Sigmoid colon (tissue), 7 donors: ENCODE data around the gene COL4A1. TPM values are rescaled to one million over a fixed set of nuclear protein-coding genes. Genes with fewer than 3 reads are reported as not detected.

Experiments
- DNase-seq: peaks from one replicate; pipeline ENCODE4 v3.0.0-alpha.2; 2019
- H3K27ac ChIP-seq, 4 donors: fragments of 200-600 bp; sonication (generic); one replicate each; pipeline ENCODE4 v1.5.1; 2016 to 2019; ENCODE audit warnings: mild to moderate bottlenecking in 1 of 4
- H3K27me3 ChIP-seq, 3 donors: fragments of 200-600 bp; sonication (generic); one replicate each; pipeline ENCODE4 v1.5.1; 2019; ENCODE audit warnings: mild to moderate bottlenecking in 1 of 3
- H3K36me3 ChIP-seq, 4 donors: fragments of 200-600 bp; sonication (generic); one replicate each; pipeline ENCODE4 v1.5.1; 2016 to 2019
- H3K4me1 ChIP-seq, 4 donors: fragments of 200-600 bp; sonication (generic); one replicate each; pipeline ENCODE4 v1.5.1; 2017 to 2019
- H3K4me3 ChIP-seq, 4 donors: fragments of 200-600 bp; sonication (generic); one replicate each; pipeline ENCODE4 v1.5.1; 2017 to 2019; ENCODE audit warnings: mild to moderate bottlenecking in 2 of 4, moderate library complexity in 1 of 4
- H3K9me3 ChIP-seq, 4 donors: fragments of 200-600 bp in 3 of 4; sonication (generic) in 3 of 4; one replicate each; pipeline versions ENCODE4 v1.5.1 to v1.6.1; 2013 to 2019
- EP300 ChIP-seq, 4 donors: sonication (generic); formaldehyde crosslinking; IDR thresholded peaks; one replicate each; pipeline ENCODE4 v1.6.1; 2017; ENCODE audit warnings: antibody characterized with exemption in 4 of 4
- POLR2A ChIP-seq, 2 donors: fragments of 450-650 bp; IDR thresholded peaks; one replicate each; pipeline ENCODE4 v1.6.1; 2016; ENCODE audit warnings: antibody characterized with exemption in 2 of 2, mild to moderate bottlenecking in 2 of 2, moderate library complexity in 2 of 2
- POLR2AphosphoS5 ChIP-seq, 4 donors: sonication (generic); formaldehyde crosslinking; IDR thresholded peaks; one replicate each; pipeline ENCODE4 v1.6.1; 2017; ENCODE audit warnings: antibody characterized with exemption in 4 of 4
- WGBS, 2 donors: extraction: QIAGEN DNeasy Blood & Tissue Kit; methylation state at CpG; one replicate each; pipeline ENCODE4 v1.1.7; 2013; 5-methylcytosine and 5-hydroxymethylcytosine counted together
- intact Hi-C: fragments of 100-400 bp; cut with DNase I; formaldehyde crosslinking; loops from one replicate; pipeline ENCODE4 v1.15.1; 2023
- polyA plus RNA-seq, 3 donors: library from polyadenylated mRNA; stranded (reverse); fragments of 200-250 nt; gene quantifications; one replicate each; pipeline ENCODE4 v1.2.3, GENCODE V29; 2013
- total RNA-seq, 4 donors: library from RNA; depleted of rRNA; stranded (reverse); fragments of >200 nt; gene quantifications; one replicate each; pipeline ENCODE4 v1.1.0, GENCODE V29; 2016
- TF ChIP-seq, protein P1 (sequence below), 4 experiments: fragments of 450-650 bp in 3 of 4; fragments of 200-600 bp in 1 of 4; IDR thresholded peaks; one replicate each; pipeline ENCODE4 v1.5.1; 2016 to 2019; ENCODE audit warnings: antibody characterized with exemption in 4 of 4, mild to moderate bottlenecking in 3 of 4, moderate library complexity in 2 of 4
- donor health status: healthy with polysubstance abuse.
- donor health status: Bipolar disorder and iron deficiency.
- donor health status: healthy.

COL4A1 gene
- total and polyA plus RNA-seq, 7 donors: 9.2 to 598 (median 235) TPM

DNA sequence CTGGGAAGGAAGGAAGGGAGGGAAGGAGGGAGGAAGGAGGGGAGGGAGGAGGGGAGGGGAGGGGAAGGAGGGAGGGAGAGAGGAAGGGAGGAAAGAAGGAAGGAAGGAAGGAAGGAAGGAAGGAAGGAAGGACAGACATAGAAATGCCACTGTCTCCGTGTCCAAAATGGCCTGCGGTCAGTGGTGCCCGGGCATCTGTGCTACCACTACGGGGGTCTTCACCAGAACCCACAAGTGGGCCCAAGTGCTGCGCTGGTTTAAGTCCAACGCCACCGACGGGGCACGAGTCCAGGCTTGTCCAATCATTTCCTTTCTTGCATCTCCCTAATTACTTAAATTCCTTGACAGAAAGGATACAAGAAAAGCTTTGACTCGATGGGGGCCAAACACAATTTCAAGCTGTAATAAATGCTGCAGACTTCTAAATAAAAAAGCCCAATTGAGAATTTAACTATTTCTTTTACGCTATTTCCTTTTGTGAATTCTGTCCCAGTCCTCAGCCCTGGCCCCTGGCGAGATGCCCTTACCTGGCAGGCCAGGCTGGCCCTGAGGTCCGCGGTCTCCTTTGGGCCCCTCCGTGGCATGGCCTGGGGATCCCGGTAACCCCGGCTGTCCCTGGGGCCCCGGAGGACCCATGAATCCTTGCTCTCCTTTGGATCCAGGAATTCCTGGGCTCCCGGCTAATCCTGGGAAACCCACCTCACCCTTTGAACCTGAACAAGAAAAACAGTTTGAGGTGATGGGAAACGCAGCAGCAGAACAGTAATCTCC lies 136.8 kb downstream of the COL4A1 start:
- peak overlapping the region in 3 of 4 donors; percentile 30 to 48 (median 43) for H3K27ac ChIP-seq
- no peaks in the 10 kb centered on the region for H3K27me3 ChIP-seq
- intact Hi-C loops: no loop called here
- H3K4me3 ChIP-seq: no peak overlapping the region
- H3K9me3 ChIP-seq: peaks cover 0 to 4% (median 0%) of the 10 kb centered on the region in 4 donors
- TF ChIP-seq, protein P1, sequence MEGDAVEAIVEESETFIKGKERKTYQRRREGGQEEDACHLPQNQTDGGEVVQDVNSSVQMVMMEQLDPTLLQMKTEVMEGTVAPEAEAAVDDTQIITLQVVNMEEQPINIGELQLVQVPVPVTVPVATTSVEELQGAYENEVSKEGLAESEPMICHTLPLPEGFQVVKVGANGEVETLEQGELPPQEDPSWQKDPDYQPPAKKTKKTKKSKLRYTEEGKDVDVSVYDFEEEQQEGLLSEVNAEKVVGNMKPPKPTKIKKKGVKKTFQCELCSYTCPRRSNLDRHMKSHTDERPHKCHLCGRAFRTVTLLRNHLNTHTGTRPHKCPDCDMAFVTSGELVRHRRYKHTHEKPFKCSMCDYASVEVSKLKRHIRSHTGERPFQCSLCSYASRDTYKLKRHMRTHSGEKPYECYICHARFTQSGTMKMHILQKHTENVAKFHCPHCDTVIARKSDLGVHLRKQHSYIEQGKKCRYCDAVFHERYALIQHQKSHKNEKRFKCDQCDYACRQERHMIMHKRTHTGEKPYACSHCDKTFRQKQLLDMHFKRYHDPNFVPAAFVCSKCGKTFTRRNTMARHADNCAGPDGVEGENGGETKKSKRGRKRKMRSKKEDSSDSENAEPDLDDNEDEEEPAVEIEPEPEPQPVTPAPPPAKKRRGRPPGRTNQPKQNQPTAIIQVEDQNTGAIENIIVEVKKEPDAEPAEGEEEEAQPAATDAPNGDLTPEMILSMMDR (IDR thresholded peaks at IDR 0.05): no peak
- TF ChIP-seq EP300 (IDR thresholded peaks at IDR 0.05) (no peak), POLR2A (IDR thresholded peaks at IDR 0.05) (no peak), POLR2AphosphoS5 (IDR thresholded peaks at IDR 0.05) (no peak)
- H3K36me3 ChIP-seq: peaks cover 70 to 100% (median 82%) of the 10 kb centered on the region in 4 donors
- H3K4me1 ChIP-seq: peaks cover 0 to 8% (median 5%) of the 10 kb centered on the region in 4 donors
- DNase-seq: peak; percentile 57
- WGBS, 2 donors: 90 to 94% methylated on average over 20 of the region's 20 CpGs

DNA sequence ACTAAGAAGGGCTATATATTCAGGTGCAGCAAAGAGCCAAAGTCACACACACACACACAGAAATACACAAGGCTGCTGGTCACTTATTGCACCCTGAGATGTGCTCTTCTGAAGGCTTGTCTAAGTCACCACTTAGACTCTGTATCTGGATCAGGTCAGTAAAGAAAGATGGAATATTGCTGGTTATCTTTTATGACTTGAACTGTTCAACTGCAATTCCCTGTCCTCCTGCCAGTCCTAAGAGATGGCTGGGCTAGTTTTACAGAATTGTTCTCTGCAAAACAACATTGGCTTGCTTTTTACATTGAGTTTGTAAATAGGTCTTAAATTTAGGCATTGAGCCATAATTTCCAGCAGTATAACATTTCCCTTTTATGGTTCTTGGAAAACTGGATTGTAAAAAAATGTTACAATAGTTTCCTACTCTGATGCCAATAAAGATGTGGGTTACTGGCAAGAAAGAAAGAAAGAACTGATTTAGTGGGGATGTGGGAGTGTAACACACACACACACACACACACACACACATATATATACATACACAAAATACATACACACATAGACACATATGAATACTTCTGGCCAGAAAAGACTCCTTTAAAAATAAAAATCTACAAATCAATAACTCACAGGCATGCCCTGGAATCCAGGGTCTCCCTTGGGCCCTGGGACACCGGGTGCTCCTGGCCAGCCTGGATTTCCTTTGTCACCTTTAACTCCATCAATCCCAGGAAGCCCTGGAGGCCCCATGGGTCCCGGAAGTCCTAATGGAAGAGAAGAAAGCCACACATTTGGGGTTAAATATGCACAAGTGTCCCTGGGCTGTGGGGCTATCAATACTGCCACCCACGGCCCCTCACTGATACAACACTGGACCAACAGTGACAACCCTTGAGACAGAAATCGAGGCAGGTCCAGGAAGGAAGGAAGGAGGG lies 137.7 kb downstream of the COL4A1 start:
- peaks cover 0 to 8% (median 5%) of the 10 kb centered on the region in 4 donors for H3K4me1 ChIP-seq
- H3K36me3 ChIP-seq: peaks cover 70 to 100% (median 81%) of the 10 kb centered on the region in 4 donors
- no peak for DNase-seq
- H3K4me3 ChIP-seq: no peak overlapping the region
- TF ChIP-seq POLR2A (IDR thresholded peaks at IDR 0.05): no peak
- no peak for TF ChIP-seq EP300 (IDR thresholded peaks at IDR 0.05)
- 21 to 45% methylated on average over 4 of the region's 4 CpGs for WGBS, 2 donors
- peaks cover 0 to 4% (median 0%) of the 10 kb centered on the region in 4 donors for H3K9me3 ChIP-seq
- intact Hi-C loops: no loop called here
- peak overlapping the region in 3 of 4 donors; percentile 30 to 48 (median 43) for H3K27ac ChIP-seq
- H3K27me3 ChIP-seq: no peaks in the 10 kb centered on the region

DNA sequence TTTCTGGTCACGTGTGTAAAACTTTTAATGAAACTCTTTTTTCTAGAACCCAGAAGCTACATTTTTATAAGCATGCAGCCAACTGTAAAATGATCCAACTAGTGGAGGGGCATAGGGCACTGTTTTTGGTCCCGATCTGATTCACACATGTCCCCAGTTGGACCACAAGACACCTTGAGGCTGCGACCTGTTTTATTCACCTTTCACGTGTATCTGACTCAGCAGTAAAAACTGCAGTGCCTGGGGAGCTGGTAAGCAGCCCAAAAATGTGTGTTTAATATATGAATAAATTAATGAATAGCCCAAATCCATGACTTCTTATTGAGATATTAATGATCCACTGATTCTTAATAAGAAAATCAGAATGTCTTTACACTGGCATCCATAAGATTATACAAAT lies 140.4 kb downstream of the COL4A1 start:
- Histone ChIP-seq H3K4me3 (no peak overlapping the region), H3K36me3 (peaks cover 68 to 100% (median 73%) of the 10 kb centered on the region in 4 donors), H3K27me3 (no peaks in the 10 kb centered on the region), H3K9me3 (no peaks in the 10 kb centered on the region), H3K27ac (no peak overlapping the region), H3K4me1 (peaks cover 0 to 8% (median 5%) of the 10 kb centered on the region in 4 donors)
- WGBS, 2 donors: 88 to 89% methylated on average over 4 of the region's 4 CpGs
- no peak for DNase-seq
- TF ChIP-seq, protein P1 (IDR thresholded peaks at IDR 0.05): no peak
- TF ChIP-seq EP300 (IDR thresholded peaks at IDR 0.05) (no peak), POLR2AphosphoS5 (IDR thresholded peaks at IDR 0.05) (no peak), POLR2A (IDR thresholded peaks at IDR 0.05) (no peak)
- intact Hi-C loops: no loop called here

DNA sequence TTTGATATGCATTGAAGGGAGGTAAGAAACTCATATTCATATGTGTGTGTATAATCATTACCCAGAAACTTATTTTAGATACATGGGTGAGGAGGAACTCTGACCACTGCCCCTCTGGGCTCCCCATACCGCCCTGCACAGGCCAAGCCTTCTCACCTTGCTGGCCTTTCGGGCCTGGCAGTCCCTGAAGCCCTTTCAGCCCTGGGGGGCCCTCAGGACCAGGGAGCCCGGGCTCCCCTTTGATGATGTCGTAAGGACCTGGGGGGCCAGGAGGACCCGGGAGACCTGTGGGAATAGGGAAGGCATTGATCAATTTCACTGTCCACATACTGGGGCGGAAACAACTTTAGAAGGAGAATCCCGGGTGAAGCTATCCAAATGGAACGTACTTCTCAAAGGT lies 142.3 kb downstream of the COL4A1 start:
- Histone ChIP-seq H3K9me3 (no peaks in the 10 kb centered on the region), H3K4me1 (peaks cover 0 to 8% (median 2%) of the 10 kb centered on the region in 4 donors), H3K27ac (no peak overlapping the region), H3K27me3 (no peaks in the 10 kb centered on the region), H3K4me3 (no peak overlapping the region), H3K36me3 (peaks cover 66 to 99% (median 70%) of the 10 kb centered on the region in 4 donors)
- intact Hi-C loops: no loop called here
- TF ChIP-seq, protein P1 (IDR thresholded peaks at IDR 0.05): no peak
- TF ChIP-seq EP300 (IDR thresholded peaks at IDR 0.05): no peak
- TF ChIP-seq POLR2AphosphoS5 (IDR thresholded peaks at IDR 0.05): no peak
- no peak for TF ChIP-seq POLR2A (IDR thresholded peaks at IDR 0.05)
- DNase-seq: no peak
- 90 to 94% methylated on average over 8 of the region's 8 CpGs for WGBS, 2 donors
